A673 (cell line): ENCODE results near the gene IGF1. TPM values are rescaled to one million over a fixed set of nuclear protein-coding genes. Genes with fewer than 3 reads are reported as not detected.

Experiments
- BruUV-seq: library from RNA; stranded (reverse); fragments of 400-500 nt; replicated peaks from 2 replicates; lab custom pipeline; 2021; lab: Mats Ljungman, UMichigan
- CTCF ChIA-PET: fragments of 300-600 bp; sonication (Branson Sonifier 250); formaldehyde crosslinking; loops from one replicate; lab custom pipeline; 2022; ENCODE audit warnings: antibody characterized with exemption; lab: Charles Lee
- POLR2A ChIA-PET: fragments of 300-600 bp; sonication (Branson Sonifier 250); formaldehyde crosslinking; loops from one replicate; lab custom pipeline; 2022; ENCODE audit warnings: antibody characterized with exemption; ENCODE audit not compliant: low non-redundant PET; lab: Charles Lee
- DNase-seq: peaks from one replicate; pipeline ENCODE4 v3.0.0-alpha.2; 2015; ENCODE audit warnings: low spot score
- H3K27ac ChIP-seq: fragments of 200-600 bp; sonication (generic); 2 replicates; pipeline ENCODE4 v1.5.1; 2016; ENCODE audit warnings: mixed run types, low read depth, mild to moderate bottlenecking, mixed read lengths, antibody characterized with exemption, low read length; ENCODE audit not compliant: poor library complexity, severe bottlenecking
- H3K27me3 ChIP-seq: fragments of 200-600 bp; sonication (generic); replicated peaks from 2 replicates; pipeline ENCODE4 v1.6.1; 2017; ENCODE audit warnings: mixed run types, low read depth, mild to moderate bottlenecking, mixed read lengths, antibody characterized with exemption, low read length; ENCODE audit not compliant: insufficient read depth, poor library complexity
- H3K36me3 ChIP-seq: fragments of 200-600 bp; sonication (generic); 2 replicates; pipeline ENCODE4 v1.6.1; 2016; ENCODE audit warnings: mixed run types, mild to moderate bottlenecking, mixed read lengths, antibody characterized with exemption, low read length; ENCODE audit not compliant: insufficient read depth, poor library complexity, severe bottlenecking
- H3K4me1 ChIP-seq: fragments of 200-600 bp; sonication (generic); 2 replicates; pipeline ENCODE4 v1.6.1; 2017; ENCODE audit warnings: mixed run types, mild to moderate bottlenecking, mixed read lengths, antibody characterized with exemption, low read length; ENCODE audit not compliant: insufficient read depth, poor library complexity, severe bottlenecking
- H3K4me3 ChIP-seq: fragments of 200-600 bp; sonication (generic); 2 replicates; pipeline ENCODE4 v1.5.1; 2016; ENCODE audit warnings: low read depth, mixed run types, mild to moderate bottlenecking, mixed read lengths, low read length; ENCODE audit not compliant: poor library complexity, severe bottlenecking
- H3K9me3 ChIP-seq: fragments of 200-600 bp; sonication (generic); 2 replicates; pipeline ENCODE4 v1.6.1; 2016; ENCODE audit warnings: mixed run types, low read depth, mild to moderate bottlenecking, mixed read lengths, antibody characterized with exemption, low read length; ENCODE audit not compliant: poor library complexity, severe bottlenecking
- EZH2 ChIP-seq: fragments of 200-600 bp; sonication (generic); IDR thresholded peaks from 2 replicates; pipeline ENCODE4 v1.6.1; 2017; ENCODE audit warnings: borderline replicate concordance, low read depth, mild to moderate bottlenecking, mixed read lengths, antibody characterized with exemption, low read length; ENCODE audit not compliant: poor library complexity, severe bottlenecking
- intact Hi-C: fragments of 100-400 bp; cut with micrococcal nuclease; formaldehyde crosslinking; loops from one replicate; pipeline ENCODE4 v1.10.0; 2022; ENCODE audit not compliant: unreplicated experiment
- total RNA-seq: library from RNA; stranded (reverse); gene quantifications from 2 replicates; pipeline ENCODE4 v1.2.3, GENCODE V29; 2021
- TF ChIP-seq, protein P1 (sequence below): fragments of 300-800, 200-600 bp; sonication (generic); conservative IDR thresholded peaks from 2 replicates; pipeline ENCODE4 v1.5.1; 2017; ENCODE audit warnings: low read depth, mild to moderate bottlenecking, antibody characterized with exemption, low read length, moderate library complexity, mixed read lengths

Gene IGF1
- total RNA-seq, 1 experiment from 2014 or later: 16.4 TPM

- POLR2A ChIA-PET: no interaction called here
These were observed 52.8 kb downstream of the IGF1 start for GRCh38 chr12:102427543-102427941.

GRCh38 chr12:102426599-102427542, 53.5 kb downstream of the IGF1 start:
- TF ChIP-seq, protein P1, sequence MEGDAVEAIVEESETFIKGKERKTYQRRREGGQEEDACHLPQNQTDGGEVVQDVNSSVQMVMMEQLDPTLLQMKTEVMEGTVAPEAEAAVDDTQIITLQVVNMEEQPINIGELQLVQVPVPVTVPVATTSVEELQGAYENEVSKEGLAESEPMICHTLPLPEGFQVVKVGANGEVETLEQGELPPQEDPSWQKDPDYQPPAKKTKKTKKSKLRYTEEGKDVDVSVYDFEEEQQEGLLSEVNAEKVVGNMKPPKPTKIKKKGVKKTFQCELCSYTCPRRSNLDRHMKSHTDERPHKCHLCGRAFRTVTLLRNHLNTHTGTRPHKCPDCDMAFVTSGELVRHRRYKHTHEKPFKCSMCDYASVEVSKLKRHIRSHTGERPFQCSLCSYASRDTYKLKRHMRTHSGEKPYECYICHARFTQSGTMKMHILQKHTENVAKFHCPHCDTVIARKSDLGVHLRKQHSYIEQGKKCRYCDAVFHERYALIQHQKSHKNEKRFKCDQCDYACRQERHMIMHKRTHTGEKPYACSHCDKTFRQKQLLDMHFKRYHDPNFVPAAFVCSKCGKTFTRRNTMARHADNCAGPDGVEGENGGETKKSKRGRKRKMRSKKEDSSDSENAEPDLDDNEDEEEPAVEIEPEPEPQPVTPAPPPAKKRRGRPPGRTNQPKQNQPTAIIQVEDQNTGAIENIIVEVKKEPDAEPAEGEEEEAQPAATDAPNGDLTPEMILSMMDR: no peak
- TF ChIP-seq EZH2: no peak
- no peak overlapping the region for H3K27ac ChIP-seq

More at GRCh38 chr12:102427543-102427941, 52.8 kb downstream of the IGF1 start:
- H3K4me3 ChIP-seq: no peak overlapping the region
- H3K27ac ChIP-seq: no peak overlapping the region
- H3K9me3 ChIP-seq: no peaks in the 10 kb centered on the region
- DNase-seq: no peak
- BruUV-seq: no TSS peak
- intact Hi-C loops: no loop called here
- H3K36me3 ChIP-seq: no peaks in the 10 kb centered on the region
- CTCF ChIA-PET: no interaction called here
- H3K27me3 ChIP-seq: no peaks in the 10 kb centered on the region
- TF ChIP-seq, protein P1: no peak
- no peak for TF ChIP-seq EZH2
- H3K4me1 ChIP-seq: peaks cover 7% of the 10 kb centered on the region

GRCh38 chr12:102425109-102426039, 55.0 kb downstream of the IGF1 start:
- BruUV-seq: no TSS peak
- Histone ChIP-seq H3K27ac (no peak overlapping the region), H3K4me3 (no peak overlapping the region), H3K9me3 (no peaks in the 10 kb centered on the region), H3K27me3 (no peaks in the 10 kb centered on the region), H3K4me1 (peaks cover 22% of the 10 kb centered on the region), H3K36me3 (no peaks in the 10 kb centered on the region)
- CTCF ChIA-PET: no interaction called here
- TF ChIP-seq, protein P1: no peak
- no peak for TF ChIP-seq EZH2
- intact Hi-C loops: no loop called here
- DNase-seq: no peak
- POLR2A ChIA-PET: no interaction called here

More at GRCh38 chr12:102426599-102427542, 53.5 kb downstream of the IGF1 start:
- no TSS peak for BruUV-seq
- Histone ChIP-seq H3K9me3 (no peaks in the 10 kb centered on the region), H3K4me1 (peaks cover 10% of the 10 kb centered on the region), H3K4me3 (no peak overlapping the region), H3K36me3 (no peaks in the 10 kb centered on the region), H3K27me3 (no peaks in the 10 kb centered on the region)
- CTCF ChIA-PET: no interaction called here
- POLR2A ChIA-PET: no interaction called here
- intact Hi-C loops: no loop called here
- no peak for DNase-seq
